ENCODE data around the gene LSM7. TPM values are rescaled to one million over a fixed set of nuclear protein-coding genes. Genes with fewer than 3 reads are reported as not detected.

Gene LSM7
- total and polyA plus RNA-seq, 2 of the 13 experiments (the other 11 are each of a cell fraction or from before 2014, with no cell fraction given) = 140 to 205 TPM

GRCh38 chr19:2330632-2331284, 2.4 kb upstream of the LSM7 start (continued):
- TF ChIP-seq ZHX1 (CRISPR knock-in tag; IDR thresholded peaks at IDR 0.05; ENCODE audit: low read depth) = peak; percentile 69; the same call in 1 of the 2 replicates
- peak; percentile 86 for TF ChIP-seq HNF4A (CRISPR knock-in tag; IDR thresholded peaks at IDR 0.05)
- no peak for TF ChIP-seq SPEN (CRISPR knock-in tag; IDR thresholded peaks at IDR 0.05; ENCODE audit: low read depth)
- TF ChIP-seq ZNF274 (CRISPR knock-in tag; IDR thresholded peaks at IDR 0.05) = no peak
- peak; percentile 56; the same call in 1 of the 2 replicates for TF ChIP-seq ZMYM4 (CRISPR knock-in tag; IDR thresholded peaks at IDR 0.05)
- no peak for TF ChIP-seq FOXP1 (IDR thresholded peaks at IDR 0.05)
- peak; percentile 40; the same call in 1 of the 2 replicates for TF ChIP-seq FOXP1 (CRISPR knock-in tag; IDR thresholded peaks at IDR 0.05)
- TF ChIP-seq ZSCAN31 (CRISPR knock-in tag; IDR thresholded peaks at IDR 0.05; ENCODE audit: low read depth) = no peak; the same call in 1 of the 2 replicates
- no peak for TF ChIP-seq ZNF362 (CRISPR knock-in tag; IDR thresholded peaks at IDR 0.05; ENCODE audit: borderline replicate concordance)
- no peak for TF ChIP-seq ZNF660 (CRISPR knock-in tag; IDR thresholded peaks at IDR 0.05; ENCODE audit: borderline replicate concordance, low read depth)
- TF ChIP-seq PRDM10 (CRISPR knock-in tag; IDR thresholded peaks at IDR 0.05; ENCODE audit: low read depth) = 0 out of 2 replicates have a peak, but pooled peaks have one; percentile 33
- no peak for TF ChIP-seq XRCC5 (optimal IDR thresholded peaks at IDR 0.05; ENCODE audit: low read length)
- TF ChIP-seq ZSCAN25 (CRISPR knock-in tag; IDR thresholded peaks at IDR 0.05) = peak; percentile 38; the same call in 1 of the 2 replicates
- no peak for TF ChIP-seq ETV6 (CRISPR knock-in tag; conservative IDR thresholded peaks at IDR 0.05)
- TF ChIP-seq ZNF687 (CRISPR knock-in tag; IDR thresholded peaks at IDR 0.05) = peak; percentile 77
- peak; percentile 37; the same call in 1 of the 2 replicates for TF ChIP-seq MTA1 (CRISPR knock-in tag; IDR thresholded peaks at IDR 0.05; ENCODE audit: borderline replicate concordance)
- TF ChIP-seq GTF3A (CRISPR knock-in tag; conservative IDR thresholded peaks at IDR 0.05) = no peak
- TF ChIP-seq GTF2F1 (IDR thresholded peaks at IDR 0.05; ENCODE audit: low read length) = no peak

Data from HepG2 (cell line).